ENCODE data around the gene LRR1.
"Not testable (repeated sequence)": the region's sequence is repeated elsewhere in the genome, so short reads cannot be mapped to it uniquely, and the experiment has no call there.

The LRR1 gene

DNA sequence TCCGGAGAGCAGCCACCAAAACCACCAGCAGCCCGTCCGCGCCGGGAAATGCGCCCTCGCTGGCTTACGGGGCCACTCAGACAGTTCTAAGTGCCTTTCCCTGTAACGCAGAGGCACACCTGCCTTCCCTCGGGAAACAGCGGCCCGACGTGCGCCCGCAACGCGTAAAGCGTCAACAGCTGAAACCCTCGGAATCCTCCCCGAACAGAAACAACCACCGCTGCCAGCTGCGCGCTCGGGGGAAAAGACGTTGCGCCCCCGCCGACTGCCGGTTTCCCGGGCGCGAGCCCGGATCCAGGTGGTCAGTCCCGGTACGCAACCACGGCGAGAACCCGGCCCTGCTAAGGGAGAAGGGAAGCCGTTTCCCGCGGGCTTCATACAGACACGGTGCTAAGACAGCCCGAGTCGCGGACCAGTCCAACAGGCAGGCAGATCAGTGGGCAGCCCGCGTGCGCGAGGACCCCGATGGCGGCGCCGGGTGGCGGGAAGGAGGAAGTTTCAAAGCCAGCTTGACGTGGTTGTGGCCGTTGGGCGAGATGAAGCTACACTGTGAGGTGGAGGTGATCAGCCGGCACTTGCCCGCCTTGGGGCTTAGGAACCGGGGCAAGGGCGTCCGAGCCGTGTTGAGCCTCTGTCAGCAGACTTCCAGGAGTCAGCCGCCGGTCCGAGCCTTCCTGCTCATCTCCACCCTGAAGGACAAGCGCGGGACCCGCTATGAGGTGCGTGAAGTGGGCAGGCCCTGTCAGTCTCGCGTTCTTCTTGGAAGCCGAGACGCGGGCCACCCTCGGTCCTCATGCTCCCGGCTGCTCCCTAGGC lies at the start of gene LRR1:
Gene LRR1 (plus strand): TSS at position 456 of the 816 bp plus-strand sequence. CDS start 81 bp downstream, at position 537.
- DNase-seq (ENCODE audit: low read depth in 2 of 2, low spot score in 1 of 2): peak; percentile 60 to 67

- DNase-seq (ENCODE audit: low read depth in 2 of 2, low spot score in 1 of 2): no peak
Measured at GRCh38 chr14:49549446-49549845, 49.3 kb upstream of the LRR1 start.

GRCh38 chr14:49549881-49550280 lies 48.9 kb upstream of the LRR1 start:
- no peak for DNase-seq (ENCODE audit: low read depth in 2 of 2, low spot score in 1 of 2)

DNA sequence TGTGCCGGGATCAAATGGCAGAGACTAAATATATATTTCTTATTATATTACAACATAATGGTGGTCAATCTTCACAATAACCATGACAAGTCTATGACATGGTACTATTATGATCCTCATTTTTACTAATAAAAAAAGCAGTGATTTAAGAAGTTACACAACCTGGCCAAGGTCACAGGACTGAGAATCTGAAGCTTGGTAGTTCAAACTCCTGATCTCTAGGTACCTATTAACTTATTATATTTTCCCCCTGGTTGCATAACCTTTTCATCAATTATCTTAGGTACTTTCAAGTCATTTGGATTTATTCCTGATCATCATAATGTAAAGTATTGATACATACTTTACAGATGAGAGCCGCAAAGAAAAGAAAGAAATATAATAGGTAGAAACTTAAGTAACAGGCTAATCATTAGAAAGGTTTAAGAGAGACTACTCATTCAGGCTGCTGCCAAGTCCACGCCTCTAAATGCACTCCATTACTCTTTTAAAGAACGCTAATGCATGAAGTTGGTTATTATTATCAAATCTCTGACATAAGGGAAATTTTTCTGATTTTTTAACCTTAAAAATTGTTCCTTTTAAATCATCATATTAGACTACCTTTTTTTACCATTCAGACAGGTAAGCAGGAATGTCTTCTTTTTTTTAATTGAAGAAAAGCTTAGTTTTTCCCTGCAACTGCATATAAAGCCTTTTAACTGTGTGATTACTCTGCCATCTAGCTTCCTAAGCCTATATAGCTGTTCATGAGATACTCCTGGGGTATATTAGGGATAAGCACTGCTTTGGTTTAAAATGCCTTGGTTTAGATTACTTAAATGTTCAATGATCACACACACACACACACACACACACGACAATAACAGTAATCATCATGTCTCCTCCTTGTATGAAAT lies 48.2 kb upstream of the LRR1 start:
- DNase-seq (ENCODE audit: low read depth in 2 of 2, low spot score in 1 of 2): no peak

DNA sequence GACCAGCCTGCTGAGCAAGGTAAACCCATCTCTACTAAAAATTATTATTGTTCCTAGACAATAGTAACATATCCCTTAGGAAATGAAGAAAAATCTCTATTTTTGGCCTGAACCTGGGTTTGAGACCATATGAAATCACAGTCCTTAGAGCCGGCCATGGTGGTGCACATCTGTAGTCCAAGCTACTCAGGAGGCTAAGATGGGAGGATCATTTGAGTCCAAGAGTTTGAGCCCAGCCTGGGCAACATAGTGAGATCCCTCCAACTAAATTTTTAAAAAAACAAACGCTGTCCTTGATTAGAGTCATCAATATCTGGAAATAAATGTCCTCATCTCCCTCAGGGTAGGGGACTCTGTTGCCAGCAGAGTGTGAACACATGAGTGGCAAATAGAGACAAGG lies 47.2 kb upstream of the LRR1 start:
- no peak for DNase-seq (ENCODE audit: low read depth in 2 of 2, low spot score in 1 of 2)

GRCh38 chr14:49553106-49553505 lies 45.6 kb upstream of the LRR1 start:
- DNase-seq (ENCODE audit: low read depth in 2 of 2, low spot score in 1 of 2): no peak

DNA sequence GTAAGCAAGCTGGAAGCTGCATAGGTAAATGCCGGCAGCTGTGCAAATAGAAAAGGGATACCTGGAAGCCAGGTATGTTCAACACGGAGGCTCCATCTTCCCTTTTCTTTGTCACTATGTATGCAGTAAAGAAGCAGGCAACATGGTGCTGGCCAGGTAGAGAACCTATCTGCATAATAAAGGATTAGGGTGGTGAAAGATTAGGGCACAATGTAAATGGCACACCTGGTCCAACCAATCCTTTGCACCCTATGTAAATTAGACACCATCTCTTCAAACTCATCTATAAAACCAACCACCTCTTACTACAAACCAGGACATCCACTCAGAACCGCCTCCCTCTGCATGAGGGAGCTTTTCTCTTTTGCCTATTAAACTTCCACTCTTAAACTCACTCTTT lies 44.8 kb upstream of the LRR1 start:
- DNase-seq (ENCODE audit: low read depth in 2 of 2, low spot score in 1 of 2): no peak

- DNase-seq (ENCODE audit: low read depth in 2 of 2, low spot score in 1 of 2): no peak
Measured at GRCh38 chr14:49559979-49560768, 38.6 kb upstream of the LRR1 start.

- DNase-seq (ENCODE audit: low read depth in 2 of 2, low spot score in 1 of 2): no peak
Measured at GRCh38 chr14:49566714-49567113, 32.0 kb upstream of the LRR1 start.

DNA sequence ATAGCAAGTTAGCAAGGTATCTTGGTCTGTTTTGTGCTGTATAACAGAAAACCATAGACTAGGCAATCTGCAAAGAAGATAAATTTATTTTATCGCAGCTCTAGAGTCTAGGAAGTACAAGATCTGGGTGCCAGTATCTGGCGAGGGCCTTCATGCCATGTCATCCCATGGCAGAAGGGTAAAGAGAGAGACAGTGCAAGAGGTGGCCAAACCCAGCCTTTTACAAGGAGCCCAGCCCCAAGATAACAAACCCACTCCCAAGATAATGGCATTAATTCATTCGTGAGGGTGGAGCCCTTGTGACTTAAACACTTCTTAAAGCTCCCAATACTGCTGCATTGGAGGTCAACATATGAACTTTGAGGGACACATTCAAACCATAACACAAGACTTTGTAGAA lies 29.5 kb upstream of the LRR1 start:
- no peak for DNase-seq (ENCODE audit: low read depth in 2 of 2, low spot score in 1 of 2)

DNA sequence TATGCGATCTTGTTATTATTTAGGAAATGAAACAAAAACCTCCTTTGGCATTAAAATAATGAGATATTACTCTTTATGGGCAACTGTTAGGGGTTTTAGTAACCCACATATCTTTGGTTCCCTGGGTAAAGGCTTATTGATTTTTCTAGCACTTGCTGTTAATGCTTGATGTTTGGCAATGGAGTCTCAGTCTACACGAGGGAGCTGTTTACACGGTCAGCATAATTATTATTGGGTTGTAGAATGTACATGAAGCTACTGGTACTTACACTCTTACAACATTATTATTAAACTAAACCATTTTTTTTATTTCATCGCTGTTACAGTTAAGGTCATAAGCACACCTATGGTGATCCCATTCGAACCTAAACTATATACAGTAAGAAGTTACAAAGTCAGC lies 24.7 kb upstream of the LRR1 start:
- DNase-seq (ENCODE audit: low read depth in 2 of 2, low spot score in 1 of 2): no peak

- DNase-seq (ENCODE audit: low read depth in 2 of 2, low spot score in 1 of 2): no peak
Measured at GRCh38 chr14:49578141-49578540, 20.6 kb upstream of the LRR1 start.

- no peak for DNase-seq (ENCODE audit: low read depth in 2 of 2, low spot score in 1 of 2)
Measured at GRCh38 chr14:49579841-49580240, 18.9 kb upstream of the LRR1 start.

- DNase-seq (ENCODE audit: low read depth in 2 of 2, low spot score in 1 of 2): no peak
Measured at GRCh38 chr14:49581209-49582112, 17.3 kb upstream of the LRR1 start.

DNA sequence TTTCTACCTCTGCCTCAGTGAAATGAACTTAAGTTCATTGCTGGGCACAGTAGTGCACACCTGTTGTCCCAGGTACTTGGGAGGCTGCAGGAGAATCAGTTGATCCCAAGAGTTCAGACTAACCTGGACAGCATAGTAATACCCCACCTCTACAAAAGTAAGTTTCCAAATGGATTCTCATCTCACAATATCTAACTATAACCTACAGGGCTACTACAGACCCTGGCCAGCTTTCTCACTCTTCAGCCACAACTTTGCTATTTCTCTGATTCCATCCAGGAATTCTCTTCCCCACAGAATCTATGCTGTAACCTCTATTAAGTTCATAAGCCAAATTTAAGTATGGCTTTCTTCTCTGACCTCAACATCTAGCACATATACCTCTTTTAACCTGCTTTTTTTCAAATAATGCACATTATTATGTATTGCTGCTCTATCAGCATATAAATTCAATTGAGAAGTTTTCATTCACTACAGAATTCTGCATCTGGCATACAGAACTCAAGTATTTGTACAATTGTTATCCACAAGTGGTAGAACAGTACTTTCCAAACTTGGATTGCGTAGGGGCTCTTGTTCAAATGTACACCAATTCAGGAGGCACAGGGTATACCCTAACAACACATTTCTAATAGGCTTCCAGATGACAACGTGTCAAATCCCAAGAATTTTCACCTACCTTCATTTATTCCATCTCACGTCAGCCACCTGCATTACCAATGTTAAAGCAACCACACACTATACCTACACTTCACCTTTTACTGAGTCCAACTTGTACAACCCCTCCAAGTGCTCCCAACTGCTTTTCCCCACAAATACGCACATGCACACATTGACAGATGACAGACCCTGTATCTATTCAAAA lies 16.4 kb upstream of the LRR1 start:
- no peak for DNase-seq (ENCODE audit: low read depth in 2 of 2, low spot score in 1 of 2)

DNA sequence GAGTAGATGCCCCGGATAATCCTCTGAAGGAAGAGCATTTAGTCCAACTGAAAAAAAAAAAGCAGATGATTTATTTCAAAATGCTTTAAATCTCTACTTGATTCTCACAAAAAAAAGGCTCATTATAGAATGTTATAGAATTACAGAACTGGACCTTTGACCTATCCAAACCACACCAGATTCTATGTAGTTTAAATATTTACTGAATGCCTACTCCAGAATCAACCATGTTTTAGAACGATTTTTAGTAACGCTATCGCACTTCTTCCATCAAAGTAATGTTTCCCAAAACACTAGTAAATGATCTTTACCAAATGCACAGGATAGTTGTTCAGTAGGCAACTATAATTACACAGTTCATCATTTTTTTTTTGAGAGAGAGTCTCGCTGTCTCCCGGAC lies 15.1 kb upstream of the LRR1 start:
- DNase-seq (ENCODE audit: low read depth in 2 of 2, low spot score in 1 of 2): no peak

DNA sequence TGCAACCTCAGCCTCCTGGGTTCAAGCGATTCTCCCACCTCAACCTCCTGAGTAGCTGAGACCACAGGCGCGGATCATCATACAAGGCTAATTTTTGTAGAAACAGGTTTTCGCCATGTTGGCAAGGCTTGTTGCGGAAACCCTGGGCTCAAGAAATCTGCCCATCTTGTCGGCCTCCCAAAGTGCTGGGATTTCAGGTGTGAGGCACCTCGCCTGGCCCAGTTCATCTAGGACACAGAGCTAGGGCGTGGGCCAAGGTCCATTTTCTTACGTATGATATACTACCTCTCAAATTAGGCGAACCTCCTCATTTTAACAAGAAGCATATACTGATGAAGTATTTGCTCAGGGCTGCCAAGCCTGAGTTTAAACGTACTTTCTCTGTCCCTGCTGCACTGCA lies 14.7 kb upstream of the LRR1 start:
- DNase-seq (ENCODE audit: low read depth in 2 of 2, low spot score in 1 of 2): no peak

DNA sequence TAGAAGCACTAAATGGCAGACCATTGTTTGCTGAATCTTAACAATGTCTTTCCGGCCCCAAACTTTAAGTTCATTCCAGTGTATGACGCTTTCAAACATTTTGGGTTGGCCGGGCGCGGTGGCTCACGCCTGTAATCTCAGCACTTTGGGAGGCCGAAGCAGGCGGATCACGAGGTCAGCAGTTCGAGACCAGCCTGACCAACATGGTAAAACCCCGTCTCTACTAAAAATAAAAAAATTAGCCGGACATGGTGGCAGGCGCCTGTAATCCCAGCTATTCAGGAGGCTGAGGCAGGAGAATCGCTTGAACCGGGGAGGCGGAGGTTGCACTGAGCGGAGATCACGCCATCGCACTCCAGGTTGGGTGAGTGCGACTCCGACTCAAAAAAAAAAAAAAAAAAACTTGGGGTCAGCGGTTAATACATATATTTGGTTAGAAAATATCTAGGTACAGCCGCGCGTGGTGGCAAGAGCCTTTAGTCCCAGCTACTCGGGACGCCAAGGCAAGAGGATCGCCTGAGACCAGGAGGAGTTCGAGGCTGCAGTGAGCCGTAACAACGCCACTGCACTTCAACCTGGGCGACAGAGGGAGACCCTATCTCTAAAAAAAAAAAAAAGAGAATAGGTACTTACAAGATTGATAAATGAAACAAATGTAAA lies 13.6 kb upstream of the LRR1 start:
- not testable (repeated sequence) for DNase-seq (ENCODE audit: low read depth in 2 of 2, low spot score in 1 of 2)

Data from stimulated activated CD8-positive, alpha-beta memory T cell treated with anti-CD3 and anti-CD28 coated beads, Interleukin-4, amount 100 ng/mL, for 1 hour (primary cell).